ENCODE measurements around the gene ADARB2.

Gene ADARB2

GRCh38 chr10:1613511-1613910 is 123.8 kb downstream of the ADARB2 start:
- DNase-seq (ENCODE audit: low read depth in 2 of 2), result no peak

GRCh38 chr10:1612908-1613307 is 124.4 kb downstream of the ADARB2 start:
- DNase-seq (ENCODE audit: low read depth in 2 of 2), result no peak

DNA sequence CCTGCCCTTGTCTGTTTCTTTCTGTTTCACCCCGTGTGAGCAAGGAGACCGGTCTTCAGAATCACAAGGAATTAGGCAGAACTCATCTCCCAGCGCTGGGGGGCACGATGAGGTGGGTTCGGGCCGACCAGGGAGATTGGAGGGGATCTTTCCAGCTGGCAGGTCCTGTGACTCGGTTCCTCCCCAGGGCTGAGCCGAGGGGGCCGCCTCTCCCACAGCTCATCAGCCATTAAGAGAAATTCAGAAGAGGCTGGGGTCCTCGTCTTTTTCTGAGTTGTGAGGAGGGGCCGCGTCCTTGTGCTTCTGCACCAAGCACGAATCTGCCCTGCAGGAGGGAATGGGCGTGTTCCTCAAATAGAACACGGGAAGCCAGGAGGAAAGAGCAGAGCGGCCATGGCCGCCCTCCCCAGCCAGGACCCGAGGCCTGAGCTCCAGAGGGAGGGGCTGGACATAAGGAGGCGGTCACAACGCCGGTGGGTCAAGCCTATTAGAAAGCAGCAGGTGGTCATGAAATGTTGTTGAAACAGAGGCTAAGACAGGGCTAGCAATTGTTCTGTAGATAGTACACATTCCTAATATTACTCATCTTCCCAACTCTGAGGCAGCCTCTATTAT is 125.3 kb downstream of the ADARB2 start:
- DNase-seq (ENCODE audit: low read depth in 2 of 2), result no peak

DNA sequence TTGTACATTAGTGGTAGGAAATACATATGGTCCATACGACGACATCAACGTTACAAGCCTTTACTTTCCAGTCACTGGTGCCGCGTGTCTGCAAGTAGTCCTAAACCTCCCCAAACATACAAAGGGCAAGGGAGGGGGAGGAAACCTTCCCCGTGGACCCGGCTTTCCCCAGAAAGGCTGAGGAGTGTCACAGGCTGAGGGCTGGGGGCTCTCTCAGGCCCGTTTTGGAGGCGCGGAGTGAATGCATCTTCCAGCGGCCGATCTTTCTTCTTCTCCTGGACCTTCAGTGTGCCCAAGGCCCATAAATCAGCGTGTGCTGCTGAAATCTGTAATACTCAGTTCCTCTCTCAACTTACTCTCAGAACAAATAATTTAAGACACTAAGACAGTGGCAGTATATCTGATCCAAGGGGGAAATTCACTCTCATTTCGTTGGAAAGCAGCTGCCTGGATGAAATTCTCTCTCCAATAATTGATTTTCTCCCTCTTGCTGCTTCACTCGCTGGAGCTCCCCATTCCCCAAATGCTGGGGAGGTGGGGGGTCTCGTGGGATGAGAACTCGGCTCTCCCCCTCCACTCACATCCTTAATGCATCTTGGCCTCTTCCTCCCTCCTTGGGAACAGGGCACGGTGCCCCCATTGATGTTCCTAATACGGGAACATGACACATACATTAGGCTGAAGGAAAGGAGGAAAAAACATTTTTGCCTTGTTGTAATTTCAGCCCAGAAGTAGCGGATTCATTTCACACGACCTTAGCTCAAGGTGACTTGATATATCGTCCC is 126.1 kb downstream of the ADARB2 start:
- DNase-seq (ENCODE audit: low read depth in 2 of 2), result no peak

DNA sequence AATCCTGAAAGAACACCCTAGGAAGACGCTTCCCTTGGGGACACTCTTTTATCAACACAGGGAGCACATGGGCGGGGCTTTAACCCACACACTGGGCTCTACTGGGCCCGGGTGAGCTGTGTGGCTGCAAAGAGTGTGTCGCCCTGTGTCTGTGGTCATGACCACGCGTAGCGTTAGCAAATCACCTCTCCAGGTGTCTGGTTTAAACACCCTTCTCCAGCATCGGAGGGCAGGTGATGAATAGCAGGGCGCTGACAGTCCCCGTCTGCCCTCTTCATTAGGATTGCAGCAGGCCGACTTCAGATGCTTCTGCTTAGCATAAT is 127.7 kb downstream of the ADARB2 start:
- DNase-seq (ENCODE audit: low read depth in 2 of 2), result no peak

DNA sequence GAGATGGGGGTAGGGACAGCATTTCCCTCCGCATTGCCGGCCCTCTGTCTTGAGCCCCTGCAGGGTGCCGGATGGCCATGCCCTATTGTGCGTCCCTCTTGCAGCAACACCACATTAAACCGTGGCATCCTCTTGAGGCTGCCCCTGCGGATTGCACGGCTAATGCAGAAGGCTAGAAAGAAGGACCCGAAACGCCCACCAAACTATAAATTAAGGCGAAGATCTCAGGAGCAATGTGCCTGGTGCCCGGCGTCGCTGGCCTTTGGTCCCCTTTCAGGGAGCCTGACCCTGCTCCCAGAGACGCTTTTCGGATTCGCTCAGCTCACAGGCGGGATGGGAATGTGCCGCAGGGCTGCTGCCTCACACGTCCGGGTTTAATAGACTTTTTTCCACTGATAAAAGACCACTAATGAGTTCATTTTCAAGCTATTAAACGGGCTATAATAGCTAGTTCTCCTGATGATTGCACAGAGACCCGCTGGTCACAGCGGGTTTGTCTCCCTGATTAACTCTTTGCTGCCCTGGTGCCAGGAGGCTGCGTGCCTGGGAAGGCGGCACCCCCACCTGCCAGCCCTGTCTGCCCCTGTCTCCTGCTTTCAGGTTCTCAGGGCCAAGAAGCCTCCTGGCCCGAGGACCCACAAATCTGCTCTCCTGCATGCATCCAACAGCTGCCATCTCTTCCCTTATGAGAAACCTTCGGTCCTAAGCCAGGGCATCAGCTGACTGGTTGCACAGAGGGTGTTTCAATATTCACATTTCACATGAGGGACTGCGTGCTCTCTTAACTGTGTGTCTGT is 128.3 kb downstream of the ADARB2 start:
- no peak for DNase-seq (ENCODE audit: low read depth in 2 of 2)

GRCh38 chr10:1608408-1608807 is 128.9 kb downstream of the ADARB2 start:
- DNase-seq (ENCODE audit: low read depth in 2 of 2), result no peak

GRCh38 chr10:1607466-1607865 is 129.9 kb downstream of the ADARB2 start:
- DNase-seq (ENCODE audit: low read depth in 2 of 2), result no peak

- DNase-seq (ENCODE audit: low read depth in 2 of 2), result no peak
Observed at GRCh38 chr10:1605999-1606940, 131.1 kb downstream of the ADARB2 start.

DNA sequence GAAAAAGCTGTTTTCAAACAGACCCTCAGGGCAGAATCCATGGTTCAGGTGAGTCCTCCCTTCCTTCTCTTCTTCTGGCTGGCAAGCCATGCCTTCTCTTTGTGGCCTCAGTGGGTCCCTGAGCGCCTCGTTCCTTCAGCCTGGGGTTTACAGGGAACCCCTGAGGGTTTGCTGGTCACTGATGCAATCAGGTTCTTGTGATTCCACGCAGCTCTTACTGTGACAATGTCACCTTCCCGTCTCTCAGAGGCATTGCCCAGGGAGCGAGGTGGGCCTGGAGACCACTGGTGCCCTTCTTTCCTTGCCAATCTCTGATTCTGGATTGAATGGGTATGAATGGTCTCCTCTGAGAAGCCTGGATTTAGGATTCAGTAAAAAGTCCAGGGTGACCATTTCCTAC is 132.2 kb downstream of the ADARB2 start:
- DNase-seq (ENCODE audit: low read depth in 2 of 2), result no peak

DNA sequence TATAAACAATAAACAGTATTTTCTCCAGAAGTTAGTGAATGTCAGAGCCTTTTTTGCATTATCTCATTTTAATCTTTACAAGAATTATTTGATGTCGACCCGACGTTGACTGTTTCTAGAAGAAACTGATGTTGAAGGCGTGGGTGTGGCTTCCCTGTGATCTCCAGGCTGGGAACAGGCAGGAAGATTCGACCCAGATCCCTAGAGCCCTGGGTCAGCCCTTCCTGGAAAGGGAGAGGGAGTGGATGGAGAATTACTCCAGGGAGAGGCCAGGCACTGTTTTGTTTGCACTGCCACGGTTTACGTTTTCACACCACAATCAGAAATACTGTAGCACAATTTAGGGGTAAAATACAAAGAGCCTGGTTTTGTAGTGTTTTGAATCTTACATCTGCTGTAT is 133.1 kb downstream of the ADARB2 start:
- no peak for DNase-seq (ENCODE audit: low read depth in 2 of 2)

DNA sequence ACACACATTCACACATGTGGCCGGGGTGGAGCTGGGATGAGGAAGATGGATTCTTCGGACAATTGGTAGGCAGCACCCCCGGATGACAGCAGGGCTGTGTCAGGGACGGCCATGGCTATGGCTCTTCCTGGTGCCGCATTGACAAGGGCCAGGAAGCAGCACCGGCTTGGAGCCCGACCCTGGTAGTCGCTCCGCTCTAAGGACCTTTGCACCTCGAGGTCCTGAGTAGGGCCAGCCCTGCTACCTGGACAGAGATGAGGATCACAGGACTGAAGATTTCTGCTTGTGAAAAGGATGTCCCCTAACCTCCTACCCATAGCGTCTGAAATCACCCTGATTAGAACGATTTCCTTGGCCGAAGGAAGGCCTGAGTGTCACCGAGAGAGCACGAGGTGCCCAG is 134.1 kb downstream of the ADARB2 start:
- no peak for DNase-seq (ENCODE audit: low read depth in 2 of 2)

- DNase-seq (ENCODE audit: low read depth in 2 of 2), result no peak
Observed at GRCh38 chr10:1602037-1602484, 135.3 kb downstream of the ADARB2 start.

DNA sequence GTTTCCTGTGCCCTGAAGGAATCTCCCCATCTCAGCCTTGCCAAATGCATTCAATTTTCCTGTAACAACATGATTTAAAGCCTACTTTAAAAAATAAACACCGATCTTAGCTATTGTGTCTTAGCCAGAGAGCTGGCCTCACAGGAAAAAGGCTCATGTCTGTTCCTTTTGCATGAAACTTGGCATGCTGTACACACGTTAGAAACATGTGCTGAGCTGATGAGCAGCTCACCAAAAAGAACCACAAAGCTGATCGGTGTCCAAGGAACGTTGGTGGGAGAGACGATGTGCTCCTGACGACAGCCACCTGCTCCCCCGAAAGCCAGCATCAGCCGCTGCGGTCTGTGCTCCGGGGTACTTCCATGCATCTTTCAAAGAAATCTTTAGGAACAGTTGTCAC is 135.9 kb downstream of the ADARB2 start:
- DNase-seq (ENCODE audit: low read depth in 2 of 2), result no peak

- DNase-seq (ENCODE audit: low read depth in 2 of 2), result no peak
Observed at GRCh38 chr10:1600861-1601260, 136.5 kb downstream of the ADARB2 start.

DNA sequence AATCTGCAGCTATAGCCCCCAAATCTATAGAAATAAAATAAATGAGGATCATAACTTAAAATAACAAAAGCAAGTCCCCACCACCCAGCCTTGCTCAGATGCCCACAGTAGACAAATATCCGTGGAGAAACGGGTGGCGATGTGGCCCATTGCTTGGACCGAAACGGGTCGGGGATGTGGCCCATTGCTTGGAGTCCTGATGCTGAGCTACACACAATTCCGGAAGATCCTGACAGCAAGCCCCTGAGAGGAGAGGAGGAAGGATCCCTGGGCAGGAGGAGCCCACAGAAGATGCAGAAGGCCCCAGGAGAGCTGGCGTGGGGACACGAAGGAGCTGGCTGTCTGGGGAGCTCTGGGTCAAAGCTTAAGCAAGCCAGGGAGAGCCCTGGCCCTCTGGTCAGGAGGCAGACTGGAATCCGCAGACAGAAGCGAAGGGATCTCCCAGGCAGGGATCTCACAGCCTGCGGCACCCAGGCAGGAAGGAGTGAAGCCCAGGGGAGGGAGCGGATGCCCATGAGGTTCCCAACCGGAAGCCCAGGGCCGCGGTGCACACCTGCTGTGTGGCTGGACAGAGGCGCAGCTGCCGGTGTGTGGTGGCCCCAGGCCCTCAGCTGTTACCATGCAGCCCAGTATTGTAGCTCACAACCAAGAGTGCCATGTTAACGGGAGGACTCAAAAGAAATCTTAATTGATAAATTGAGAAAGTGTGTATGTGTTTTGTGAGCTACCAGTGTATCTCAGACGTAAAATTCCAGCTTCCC is 138.8 kb downstream of the ADARB2 start:
- no peak for DNase-seq (ENCODE audit: low read depth in 2 of 2)

DNA sequence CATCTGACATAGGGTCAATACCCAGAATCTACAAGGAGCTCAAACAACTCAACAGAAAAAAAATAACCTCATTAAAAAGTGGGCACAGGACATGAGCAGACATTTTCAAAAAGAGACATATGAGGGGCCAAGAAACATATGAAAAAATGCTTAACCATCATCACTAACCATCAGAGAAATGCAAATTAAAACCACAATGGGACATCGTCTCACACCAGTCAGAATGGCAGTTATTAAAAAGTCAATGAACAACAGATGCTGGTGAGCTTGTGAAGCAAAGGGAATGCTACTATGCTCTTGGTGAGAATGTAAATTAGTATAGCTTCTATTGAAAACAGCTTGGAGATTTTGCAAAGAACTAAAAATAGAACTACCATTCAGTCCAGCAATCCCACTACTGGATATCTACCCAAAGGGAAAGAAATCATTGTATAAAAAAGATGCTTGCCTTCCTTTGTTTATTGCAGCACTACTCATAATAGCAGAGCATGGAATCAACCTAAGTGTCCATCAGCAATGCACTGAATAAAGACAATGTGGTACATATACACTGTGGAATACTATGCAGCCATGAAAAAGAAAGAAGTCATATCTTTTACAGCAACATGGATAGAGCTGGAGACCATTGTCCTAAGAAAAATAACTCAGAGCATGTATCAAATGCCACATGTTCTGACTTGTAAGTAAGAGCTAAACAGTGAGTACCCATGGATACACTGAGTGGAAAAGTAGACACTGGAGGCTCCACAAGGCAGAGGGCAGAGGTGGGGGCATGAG is 139.8 kb downstream of the ADARB2 start:
- no peak for DNase-seq (ENCODE audit: low read depth in 2 of 2)

DNA sequence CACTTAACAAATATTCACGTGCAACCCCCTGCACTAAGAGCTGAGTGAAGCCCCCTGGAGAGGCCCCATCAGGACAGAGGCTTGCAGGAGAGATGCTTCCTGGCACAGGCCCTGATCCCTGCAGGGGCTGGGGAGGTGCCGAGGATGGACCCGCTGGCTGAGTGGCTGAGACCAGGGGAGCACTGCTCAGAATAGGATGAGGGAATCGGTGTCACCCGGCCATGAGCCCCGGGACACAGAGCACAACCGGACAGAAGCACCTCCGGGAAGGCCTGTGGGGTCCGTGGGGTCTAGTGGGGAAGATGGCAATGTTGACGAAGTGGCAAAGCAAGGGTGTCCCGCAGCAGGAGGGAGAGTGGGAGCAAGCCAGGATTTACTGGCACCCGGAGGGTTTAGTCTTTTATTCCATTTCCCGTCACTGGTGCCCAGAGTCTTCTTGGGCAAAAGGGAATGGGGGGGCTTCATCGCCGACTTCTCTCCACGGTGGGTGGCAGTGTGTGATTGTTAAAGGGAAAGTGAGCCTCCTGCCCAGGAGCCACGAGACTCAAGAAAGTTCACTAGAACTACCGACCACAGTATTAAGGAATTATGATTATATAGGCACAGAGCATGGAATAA is 140.7 kb downstream of the ADARB2 start:
- DNase-seq (ENCODE audit: low read depth in 2 of 2), result no peak

- DNase-seq (ENCODE audit: low read depth in 2 of 2), result no peak
Observed at GRCh38 chr10:1595726-1596125, 141.6 kb downstream of the ADARB2 start.

DNA sequence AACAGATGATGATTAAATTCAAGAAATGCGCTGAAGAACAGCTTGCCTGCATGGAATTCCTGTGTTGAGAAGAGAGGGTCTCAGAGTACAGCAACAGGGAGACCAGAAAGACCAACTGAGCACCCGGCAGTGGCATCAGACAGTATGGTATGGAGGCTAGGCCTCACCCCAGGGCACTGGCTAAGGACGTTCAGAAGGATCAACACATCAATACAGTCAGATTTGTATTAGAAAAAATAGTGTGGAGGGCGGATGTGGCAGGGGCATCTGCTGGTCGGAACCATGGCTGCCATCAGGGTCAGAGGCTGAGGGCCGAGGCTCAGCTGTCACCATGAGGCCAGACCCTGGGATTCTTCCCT is 142.1 kb downstream of the ADARB2 start:
- no peak for DNase-seq (ENCODE audit: low read depth in 2 of 2)
